HEK293 (cell line): ENCODE data around the gene CCDC92B.
A peak's percentile ranks its signal among the peaks of the same experiment; 100 is the strongest.

Source experiments
- CTCF ChIA-PET: fragments of 350-600 bp; formaldehyde crosslinking; extraction: SDS; loops from one replicate; lab custom pipeline; 2021; ENCODE audit warnings: antibody characterized with exemption; lab: Yijun Ruan, JAX
- POLR2A ChIA-PET: fragments of 300-600 bp; formaldehyde crosslinking; extraction: SDS; loops from one replicate; lab custom pipeline; 2020; ENCODE audit warnings: antibody characterized with exemption, inconsistent platforms; lab: Yijun Ruan, JAX
- H3K27ac ChIP-seq: fragments of 200-500 bp; sonication (Bioruptor generic); 2 replicates; pipeline ENCODE4 v1.5.1; 2014; ENCODE audit warnings: low read depth, low read length, control low read depth, inconsistent platforms; ENCODE audit errors: extremely low read depth
- H3K36me3 ChIP-seq, 2 experiments: fragments of 200-500 bp in 1 of 2; sonication (Bioruptor generic) in 1 of 2; 1 replicate in 1 of 2; 2 replicates in 1 of 2; pipeline ENCODE4 v1.5.1; 2014 to 2017; ENCODE audit warnings: inconsistent platforms in 2 of 2, low read length in 2 of 2; ENCODE audit not compliant: control insufficient read depth in 2 of 2, insufficient read depth in 1 of 2
- H3K4me1 ChIP-seq: fragments of 200-500 bp; sonication (Bioruptor generic); 2 replicates; pipeline ENCODE4 v1.5.1; 2014; ENCODE audit warnings: mild to moderate bottlenecking, low read length, inconsistent platforms; ENCODE audit not compliant: control insufficient read depth, insufficient read depth
- H3K4me3 ChIP-seq: 2 replicates; pipeline ENCODE4 v1.5.1; 2011; ENCODE audit warnings: low read depth, mild to moderate bottlenecking, control low read depth, low read length, moderate library complexity
- H3K9me3 ChIP-seq: fragments of 200-500 bp; sonication (Bioruptor generic); 2 replicates; pipeline ENCODE4 v1.5.1; 2014; ENCODE audit warnings: low read depth, low read length, inconsistent platforms; ENCODE audit not compliant: control insufficient read depth, insufficient read depth
- CTCF ChIP-seq: fragments of 450-650 bp; formaldehyde crosslinking; IDR thresholded peaks from 2 replicates; pipeline ENCODE4 v1.5.1; 2016; ENCODE audit warnings: missing biosample characterization, missing genetic modification characterization
- EGR2 ChIP-seq: fragments of 450-650 bp; formaldehyde crosslinking; IDR thresholded peaks from 2 replicates; pipeline ENCODE4 v1.5.1; 2016; ENCODE audit warnings: low read depth, missing biosample characterization, missing genetic modification characterization
- GLIS1 ChIP-seq: fragments of 450-650 bp; formaldehyde crosslinking; IDR thresholded peaks from 2 replicates; pipeline ENCODE4 v1.5.1; 2016; ENCODE audit warnings: missing biosample characterization, missing genetic modification characterization
- HIC1 ChIP-seq: fragments of 450-650 bp; formaldehyde crosslinking; IDR thresholded peaks from 2 replicates; pipeline ENCODE4 v1.5.1; 2016; ENCODE audit warnings: missing biosample characterization, missing genetic modification characterization
- HOXA7 ChIP-seq: sonication (generic); formaldehyde crosslinking; IDR thresholded peaks from 2 replicates; pipeline ENCODE4 v1.8.1; 2022; ENCODE audit warnings: missing genetic modification reagents, borderline replicate concordance
- HOXD13 ChIP-seq: sonication (generic); formaldehyde crosslinking; IDR thresholded peaks from 2 replicates; pipeline ENCODE4 v1.8.0; 2022; ENCODE audit warnings: missing genetic modification reagents, borderline replicate concordance
- KLF1 ChIP-seq: fragments of 450-650 bp; formaldehyde crosslinking; IDR thresholded peaks from 2 replicates; pipeline ENCODE4 v1.5.1; 2016; ENCODE audit warnings: missing biosample characterization, missing genetic modification characterization
- KLF10 ChIP-seq: fragments of 450-650 bp; IDR thresholded peaks from 2 replicates; pipeline ENCODE4 v1.5.1; 2018; ENCODE audit warnings: missing biosample characterization, mild to moderate bottlenecking, missing genetic modification characterization
- KLF16 ChIP-seq: fragments of 450-650 bp; formaldehyde crosslinking; IDR thresholded peaks from 2 replicates; pipeline ENCODE4 v1.5.1; 2017; ENCODE audit warnings: missing biosample characterization, missing genetic modification characterization
- KLF17 ChIP-seq: fragments of 450-650 bp; formaldehyde crosslinking; IDR thresholded peaks from 2 replicates; pipeline ENCODE4 v1.5.1; 2016; ENCODE audit warnings: missing biosample characterization, missing genetic modification characterization
- KLF9 ChIP-seq: fragments of 450-650 bp; formaldehyde crosslinking; IDR thresholded peaks from 2 replicates; pipeline ENCODE4 v1.5.1; 2016; ENCODE audit warnings: missing biosample characterization, missing genetic modification characterization, low read depth
- MEIS1 ChIP-seq: sonication (generic); formaldehyde crosslinking; IDR thresholded peaks from 2 replicates; pipeline ENCODE4 v1.8.1; 2022; ENCODE audit warnings: missing genetic modification reagents, mild to moderate bottlenecking, borderline replicate concordance
- SCRT2 ChIP-seq: fragments of 450-650 bp; formaldehyde crosslinking; IDR thresholded peaks from 2 replicates; pipeline ENCODE4 v1.5.1; 2016; ENCODE audit warnings: missing biosample characterization, missing genetic modification characterization
- TRIM28 ChIP-seq: IDR thresholded peaks from 2 replicates; pipeline ENCODE4 v1.6.1; 2011; ENCODE audit warnings: low read length, control low read depth, borderline replicate concordance
- ZBTB10 ChIP-seq: fragments of 450-650 bp; formaldehyde crosslinking; IDR thresholded peaks from 2 replicates; pipeline ENCODE4 v1.5.1; 2016; ENCODE audit warnings: missing biosample characterization, missing genetic modification characterization
- ZBTB17 ChIP-seq: fragments of 450-650 bp; formaldehyde crosslinking; IDR thresholded peaks from 2 replicates; pipeline ENCODE4 v1.5.1; 2016; ENCODE audit warnings: missing biosample characterization, missing genetic modification characterization
- ZFHX2 ChIP-seq: fragments of 450-650 bp; formaldehyde crosslinking; conservative IDR thresholded peaks from 2 replicates; pipeline ENCODE4 v1.5.1; 2016; ENCODE audit warnings: missing biosample characterization, missing genetic modification characterization
- ZFP37 ChIP-seq: fragments of 450-650 bp; formaldehyde crosslinking; IDR thresholded peaks from 2 replicates; pipeline ENCODE4 v1.5.1; 2016; ENCODE audit warnings: missing biosample characterization, missing genetic modification characterization
- ZFP69B ChIP-seq: fragments of 450-650 bp; formaldehyde crosslinking; IDR thresholded peaks from 2 replicates; pipeline ENCODE4 v1.5.1; 2016; ENCODE audit warnings: missing biosample characterization, missing genetic modification characterization
- ZIC2 ChIP-seq: fragments of 450-650 bp; formaldehyde crosslinking; IDR thresholded peaks from 2 replicates; pipeline ENCODE4 v1.5.1; 2016; ENCODE audit warnings: missing biosample characterization, missing genetic modification characterization
- ZNF266 ChIP-seq: fragments of 450-650 bp; formaldehyde crosslinking; IDR thresholded peaks from 2 replicates; pipeline ENCODE4 v1.5.1; 2016; ENCODE audit warnings: missing biosample characterization, missing genetic modification characterization, low read depth
- ZNF335 ChIP-seq: fragments of 450-650 bp; formaldehyde crosslinking; conservative IDR thresholded peaks from 2 replicates; pipeline ENCODE4 v1.5.1; 2016; ENCODE audit warnings: missing biosample characterization, missing genetic modification characterization
- ZNF394 ChIP-seq: fragments of 450-650 bp; formaldehyde crosslinking; IDR thresholded peaks from 2 replicates; pipeline ENCODE4 v1.5.1; 2016; ENCODE audit warnings: missing biosample characterization, missing genetic modification characterization, mild to moderate bottlenecking, moderate library complexity, borderline replicate concordance
- ZNF433 ChIP-seq: fragments of 450-650 bp; formaldehyde crosslinking; IDR thresholded peaks from 2 replicates; pipeline ENCODE4 v1.5.1; 2016; ENCODE audit warnings: missing biosample characterization, missing genetic modification characterization, low read depth
- ZNF473 ChIP-seq: fragments of 450-650 bp; formaldehyde crosslinking; IDR thresholded peaks from 2 replicates; pipeline ENCODE4 v1.5.1; 2017; ENCODE audit warnings: missing biosample characterization, missing genetic modification characterization
- ZNF561 ChIP-seq: fragments of 450-650 bp; IDR thresholded peaks from 2 replicates; pipeline ENCODE4 v1.5.1; 2018; ENCODE audit warnings: missing biosample characterization, missing genetic modification characterization, borderline replicate concordance
- ZNF600 ChIP-seq: fragments of 450-650 bp; formaldehyde crosslinking; IDR thresholded peaks from 2 replicates; pipeline ENCODE4 v1.5.1; 2016; ENCODE audit warnings: missing biosample characterization, missing genetic modification characterization
- ZNF660 ChIP-seq: fragments of 450-650 bp; IDR thresholded peaks from 2 replicates; pipeline ENCODE4 v1.5.1; 2018; ENCODE audit warnings: missing biosample characterization, mild to moderate bottlenecking, missing genetic modification characterization

Gene CCDC92B

GRCh38 chr17:2750721-2751120, 1.3 kb upstream of the CCDC92B start:
- ChIA-PET POLR2A (no interaction called here), CTCF (no interaction called here)
- no peaks in the 10 kb centered on the region for H3K36me3 ChIP-seq
- no peak overlapping the region for H3K4me3 ChIP-seq
- no peak overlapping the region for H3K27ac ChIP-seq
- H3K4me1 ChIP-seq, result no peaks in the 10 kb centered on the region; the same call in 1 of the 2 replicates
- peak; percentile 16; the same call in 1 of the 2 replicates for TF ChIP-seq ZBTB17 (tag by site-specific recombination)
- TF ChIP-seq TRIM28, result no peak
- no peaks in the 10 kb centered on the region for H3K9me3 ChIP-seq

- Histone ChIP-seq H3K4me3 (peak overlapping the region; percentile 32), H3K27ac (no peak overlapping the region), H3K4me1 (no peaks in the 10 kb centered on the region; the same call in 1 of the 2 replicates), H3K36me3 (no peaks in the 10 kb centered on the region), H3K9me3 (no peaks in the 10 kb centered on the region)
- CTCF ChIA-PET, result interaction anchor here (0.6 kb wide), 2 partner anchors 58 to 68 kb away, joined by 3 to 5 read pairs; no protein-coding TSS in a partner anchor
- POLR2A ChIA-PET, result interaction anchor here (1.0 kb wide), 1 partner anchor 25 kb away, joined by 5 read pairs; no protein-coding TSS in a partner anchor
- TF ChIP-seq KLF9 (tag by site-specific recombination) (peak; percentile 84), KLF16 (tag by site-specific recombination) (peak; percentile 89), ZIC2 (tag by site-specific recombination) (0 out of 2 replicates have a peak, but pooled peaks have one; percentile 15), MEIS1 (peak; percentile 69), ZNF473 (tag by site-specific recombination) (no peak), GLIS1 (tag by site-specific recombination) (peak; percentile 42), KLF17 (tag by site-specific recombination) (0 out of 2 replicates have a peak, but pooled peaks have one; percentile 47), ZBTB10 (peak; percentile 47; the same call in 1 of the 2 replicates), CTCF (tag by site-specific recombination) (peak; percentile 10; the same call in 1 of the 2 replicates), ZNF600 (tag by site-specific recombination) (peak; percentile 18; the same call in 1 of the 2 replicates), ZFHX2 (peak; percentile 68), SCRT2 (tag by site-specific recombination) (no peak), ZNF561 (0 out of 2 replicates have a peak, but pooled peaks have one; percentile 63), ZNF660 (tag by site-specific recombination) (peak; percentile 43; the same call in 1 of the 2 replicates), ZFP69B (tag by site-specific recombination) (0 out of 2 replicates have a peak, but pooled peaks have one; percentile 32), ZFP37 (tag by site-specific recombination) (no peak), KLF10 (tag by site-specific recombination) (peak; percentile 62; the same call in 1 of the 2 replicates), HOXA7 (CRISPR knock-in tag) (0 out of 2 replicates have a peak, but pooled peaks have one; percentile 49), ZNF394 (tag by site-specific recombination) (no peak), ZNF335 (tag by site-specific recombination) (peak; percentile 62), ZNF433 (tag by site-specific recombination) (no peak), ZBTB17 (tag by site-specific recombination) (peak; percentile 41; the same call in 1 of the 2 replicates), EGR2 (tag by site-specific recombination) (peak; percentile 49; the same call in 1 of the 2 replicates), HOXD13 (CRISPR knock-in tag) (0 out of 2 replicates have a peak, but pooled peaks have one; percentile 55), KLF1 (tag by site-specific recombination) (peak; percentile 48; the same call in 1 of the 2 replicates), HIC1 (tag by site-specific recombination) (peak; percentile 55), ZNF266 (tag by site-specific recombination) (no peak)
Observed at GRCh38 chr17:2749784-2750181, 331 bp upstream of the CCDC92B start.
